ENCODE results near the gene PLEKHG4.
A peak's percentile ranks its signal among the peaks of the same experiment; 100 is the strongest.

The PLEKHG4 gene

DNA sequence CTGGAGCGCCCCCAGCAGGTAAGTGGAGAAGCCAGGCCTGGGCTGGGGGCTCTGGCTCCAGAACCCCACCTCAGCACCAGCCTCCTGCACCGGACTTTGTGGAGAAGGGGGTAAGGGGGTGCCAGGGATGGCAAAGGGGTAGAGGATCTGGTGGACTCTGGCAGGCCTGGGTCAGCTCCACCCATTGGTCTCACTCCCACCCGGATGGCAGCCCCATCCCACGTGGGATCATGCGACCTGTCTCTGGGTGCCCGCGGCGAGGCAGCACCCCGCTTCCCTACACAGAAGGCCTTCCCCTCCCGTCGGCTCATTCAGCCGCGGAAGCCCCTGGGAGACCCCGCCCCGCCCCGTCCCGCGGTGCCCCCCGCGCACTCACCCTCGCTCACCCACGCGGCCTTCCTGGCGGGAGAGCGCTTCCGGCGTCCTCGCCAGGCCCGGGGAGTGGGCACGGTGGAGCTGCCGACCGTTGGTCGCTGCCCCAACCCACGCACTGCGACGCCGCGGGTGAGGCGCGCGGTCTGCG lies 498 bp upstream of the PLEKHG4 start:
- peak; percentile 37 to 65 for DNase-seq (ENCODE audit: low read depth in 1 of 2, low spot score in 1 of 2)
- Histone ChIP-seq H3K27ac (replicated peaks) (peak overlapping the region; percentile 72), H3K27me3 (ENCODE audit: insufficient read depth, poor library complexity, severe bottlenecking) (no peaks in the 10 kb centered on the region), H3K4me3 (replicated peaks; ENCODE audit: insufficient read depth, low read length) (peak overlapping the region; percentile 46)
- no peak for TF ChIP-seq SPI1 (IDR thresholded peaks at IDR 0.05; ENCODE audit: borderline replicate concordance, low read depth)
- TF ChIP-seq, protein P1, sequence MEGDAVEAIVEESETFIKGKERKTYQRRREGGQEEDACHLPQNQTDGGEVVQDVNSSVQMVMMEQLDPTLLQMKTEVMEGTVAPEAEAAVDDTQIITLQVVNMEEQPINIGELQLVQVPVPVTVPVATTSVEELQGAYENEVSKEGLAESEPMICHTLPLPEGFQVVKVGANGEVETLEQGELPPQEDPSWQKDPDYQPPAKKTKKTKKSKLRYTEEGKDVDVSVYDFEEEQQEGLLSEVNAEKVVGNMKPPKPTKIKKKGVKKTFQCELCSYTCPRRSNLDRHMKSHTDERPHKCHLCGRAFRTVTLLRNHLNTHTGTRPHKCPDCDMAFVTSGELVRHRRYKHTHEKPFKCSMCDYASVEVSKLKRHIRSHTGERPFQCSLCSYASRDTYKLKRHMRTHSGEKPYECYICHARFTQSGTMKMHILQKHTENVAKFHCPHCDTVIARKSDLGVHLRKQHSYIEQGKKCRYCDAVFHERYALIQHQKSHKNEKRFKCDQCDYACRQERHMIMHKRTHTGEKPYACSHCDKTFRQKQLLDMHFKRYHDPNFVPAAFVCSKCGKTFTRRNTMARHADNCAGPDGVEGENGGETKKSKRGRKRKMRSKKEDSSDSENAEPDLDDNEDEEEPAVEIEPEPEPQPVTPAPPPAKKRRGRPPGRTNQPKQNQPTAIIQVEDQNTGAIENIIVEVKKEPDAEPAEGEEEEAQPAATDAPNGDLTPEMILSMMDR (IDR thresholded peaks at IDR 0.05; ENCODE audit: insufficient read depth, low read length) = no peak
- TF ChIP-seq GABPA (IDR thresholded peaks at IDR 0.05; ENCODE audit: low read depth) = no peak
- TF ChIP-seq, protein P2, sequence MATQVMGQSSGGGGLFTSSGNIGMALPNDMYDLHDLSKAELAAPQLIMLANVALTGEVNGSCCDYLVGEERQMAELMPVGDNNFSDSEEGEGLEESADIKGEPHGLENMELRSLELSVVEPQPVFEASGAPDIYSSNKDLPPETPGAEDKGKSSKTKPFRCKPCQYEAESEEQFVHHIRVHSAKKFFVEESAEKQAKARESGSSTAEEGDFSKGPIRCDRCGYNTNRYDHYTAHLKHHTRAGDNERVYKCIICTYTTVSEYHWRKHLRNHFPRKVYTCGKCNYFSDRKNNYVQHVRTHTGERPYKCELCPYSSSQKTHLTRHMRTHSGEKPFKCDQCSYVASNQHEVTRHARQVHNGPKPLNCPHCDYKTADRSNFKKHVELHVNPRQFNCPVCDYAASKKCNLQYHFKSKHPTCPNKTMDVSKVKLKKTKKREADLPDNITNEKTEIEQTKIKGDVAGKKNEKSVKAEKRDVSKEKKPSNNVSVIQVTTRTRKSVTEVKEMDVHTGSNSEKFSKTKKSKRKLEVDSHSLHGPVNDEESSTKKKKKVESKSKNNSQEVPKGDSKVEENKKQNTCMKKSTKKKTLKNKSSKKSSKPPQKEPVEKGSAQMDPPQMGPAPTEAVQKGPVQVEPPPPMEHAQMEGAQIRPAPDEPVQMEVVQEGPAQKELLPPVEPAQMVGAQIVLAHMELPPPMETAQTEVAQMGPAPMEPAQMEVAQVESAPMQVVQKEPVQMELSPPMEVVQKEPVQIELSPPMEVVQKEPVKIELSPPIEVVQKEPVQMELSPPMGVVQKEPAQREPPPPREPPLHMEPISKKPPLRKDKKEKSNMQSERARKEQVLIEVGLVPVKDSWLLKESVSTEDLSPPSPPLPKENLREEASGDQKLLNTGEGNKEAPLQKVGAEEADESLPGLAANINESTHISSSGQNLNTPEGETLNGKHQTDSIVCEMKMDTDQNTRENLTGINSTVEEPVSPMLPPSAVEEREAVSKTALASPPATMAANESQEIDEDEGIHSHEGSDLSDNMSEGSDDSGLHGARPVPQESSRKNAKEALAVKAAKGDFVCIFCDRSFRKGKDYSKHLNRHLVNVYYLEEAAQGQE (IDR thresholded peaks at IDR 0.05; ENCODE audit: insufficient replicate concordance, low read depth) = no peak
- TF ChIP-seq POLR2AphosphoS5 (IDR thresholded peaks at IDR 0.05; ENCODE audit: low read depth) = no peak

DNA sequence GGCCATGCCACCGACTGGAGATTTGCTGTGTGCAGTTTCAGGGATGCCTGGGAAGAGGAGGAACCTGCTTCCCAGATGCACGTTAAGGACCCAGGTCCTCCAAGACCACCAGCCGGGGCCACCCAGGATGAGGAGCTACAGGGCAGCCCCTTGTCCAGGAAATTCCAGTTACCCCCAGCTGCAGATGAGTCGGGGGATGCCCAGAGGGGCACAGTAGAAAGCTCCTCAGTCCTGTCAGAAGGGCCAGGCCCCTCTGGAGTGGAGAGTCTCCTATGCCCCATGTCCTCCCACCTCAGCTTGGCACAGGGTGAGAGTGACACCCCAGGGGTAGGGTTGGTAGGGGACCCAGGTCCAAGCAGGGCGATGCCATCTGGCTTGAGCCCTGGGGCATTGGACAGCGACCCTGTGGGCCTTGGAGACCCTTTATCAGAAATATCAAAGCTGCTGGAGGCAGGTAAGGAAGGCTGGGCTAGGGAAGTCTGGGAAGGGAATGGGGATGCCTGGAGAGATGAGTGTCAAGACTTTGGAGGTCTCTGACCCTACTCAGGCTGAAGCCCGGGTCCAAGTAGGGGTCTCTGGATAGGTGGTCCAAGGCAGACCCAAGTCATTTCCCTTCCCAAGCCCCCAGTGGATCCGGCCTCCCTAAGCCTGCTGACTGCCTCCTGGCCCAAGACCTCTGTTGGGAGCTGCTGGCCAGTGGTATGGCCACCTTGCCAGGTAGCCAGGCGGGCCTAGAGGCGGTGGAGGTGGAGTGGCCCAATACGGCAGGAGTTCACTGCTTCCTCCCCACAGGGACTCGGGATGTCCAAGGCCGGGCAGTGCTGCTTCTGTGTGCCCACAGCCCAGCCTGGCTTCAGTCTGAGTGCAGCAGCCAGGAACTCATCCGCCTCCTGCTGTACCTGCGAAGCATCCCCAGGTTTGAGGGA lies 1.0 kb downstream of the PLEKHG4 start:
- no peak for DNase-seq (ENCODE audit: low read depth in 1 of 2, low spot score in 1 of 2)
- Histone ChIP-seq H3K27me3 (ENCODE audit: insufficient read depth, poor library complexity, severe bottlenecking) (no peaks in the 10 kb centered on the region), H3K27ac (replicated peaks) (no peak overlapping the region), H3K4me3 (replicated peaks; ENCODE audit: insufficient read depth, low read length) (no peak overlapping the region)
- TF ChIP-seq POLR2AphosphoS5 (IDR thresholded peaks at IDR 0.05; ENCODE audit: low read depth) = no peak
- no peak for TF ChIP-seq SPI1 (IDR thresholded peaks at IDR 0.05; ENCODE audit: borderline replicate concordance, low read depth)
- TF ChIP-seq, protein P1 (IDR thresholded peaks at IDR 0.05; ENCODE audit: insufficient read depth, low read length) = no peak
- TF ChIP-seq, protein P2 (IDR thresholded peaks at IDR 0.05; ENCODE audit: insufficient replicate concordance, low read depth) = no peak
- no peak for TF ChIP-seq GABPA (IDR thresholded peaks at IDR 0.05; ENCODE audit: low read depth)

DNA sequence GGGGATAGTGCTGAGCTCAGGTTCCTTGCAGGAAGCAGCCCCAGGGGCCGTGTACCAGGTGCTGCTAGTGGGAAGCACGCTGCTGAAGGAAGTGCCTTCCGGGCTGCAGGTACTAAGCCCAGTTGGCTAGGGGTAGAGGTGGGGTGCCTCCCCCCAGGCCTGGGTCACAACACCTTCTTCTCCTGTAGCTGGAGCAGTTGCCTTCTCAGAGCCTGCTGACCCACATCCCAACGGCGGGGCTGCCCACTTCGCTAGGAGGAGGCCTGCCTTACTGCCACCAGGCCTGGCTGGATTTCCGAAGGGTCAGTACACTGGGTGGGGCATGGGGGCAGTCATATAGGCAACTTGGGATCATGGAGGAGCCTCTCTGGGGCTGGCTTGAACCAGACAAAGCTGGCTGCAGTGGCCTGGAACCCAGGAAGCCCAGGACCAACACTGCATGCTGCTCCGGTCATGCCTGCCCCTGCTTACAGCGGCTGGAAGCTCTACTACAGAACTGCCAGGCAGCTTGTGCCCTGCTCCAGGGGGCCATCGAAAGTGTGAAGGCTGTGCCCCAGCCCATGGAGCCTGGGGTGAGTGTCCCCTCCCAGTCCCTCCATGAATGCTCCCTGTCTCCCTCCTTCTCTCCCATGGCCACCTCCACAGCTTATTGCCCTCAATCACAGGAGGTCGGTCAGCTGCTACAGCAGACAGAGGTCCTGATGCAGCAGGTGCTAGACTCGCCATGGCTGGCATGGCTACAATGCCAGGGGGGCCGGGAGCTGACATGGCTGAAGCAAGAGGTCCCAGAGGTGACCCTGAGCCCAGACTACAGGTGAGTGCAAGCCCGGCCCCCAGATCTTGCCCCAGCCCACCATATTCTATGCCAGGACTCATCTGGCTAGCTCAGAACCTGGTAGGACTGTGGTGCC lies 2.5 kb downstream of the PLEKHG4 start:
- TF ChIP-seq, protein P2 (IDR thresholded peaks at IDR 0.05; ENCODE audit: insufficient replicate concordance, low read depth) = no peak
- TF ChIP-seq SPI1 (IDR thresholded peaks at IDR 0.05; ENCODE audit: borderline replicate concordance, low read depth) = no peak
- no peak for TF ChIP-seq GABPA (IDR thresholded peaks at IDR 0.05; ENCODE audit: low read depth)
- DNase-seq (ENCODE audit: low read depth in 1 of 2, low spot score in 1 of 2) = no peak

More for the DNA sequence above, 2.5 kb downstream of the PLEKHG4 start:
- no peak overlapping the region for H3K4me3 ChIP-seq (replicated peaks; ENCODE audit: insufficient read depth, low read length)
- no peak overlapping the region for H3K27ac ChIP-seq (replicated peaks)
- H3K27me3 ChIP-seq (ENCODE audit: insufficient read depth, poor library complexity, severe bottlenecking) = no peaks in the 10 kb centered on the region
